GM18507 (cell line): ENCODE data around the gene CAPN1.
A peak's percentile ranks its signal among the peaks of the same experiment; 100 is the strongest.
"Not testable (repeated sequence)": the region's sequence is repeated elsewhere in the genome, so short reads cannot be mapped to it uniquely, and the experiment has no call there.

Experiments
- DNase-seq: peaks from one replicate; pipeline ENCODE4 v3.0.0; 2011; ENCODE audit warnings: low read depth; ENCODE audit not compliant: insufficient read length; ENCODE audit errors: extremely low spot score
- FAIRE-seq: peaks from 2 replicates; lab custom pipeline; 2011; peaks lifted over from hg19 to GRCh38; lab: Jason Lieb, UNC

The CAPN1 gene

GRCh38 chr11:65181569-65182257 lies at the start of gene CAPN1:
CAPN1 (plus strand) TSS chr11:65181928; CDS start chr11:65182702, 774 bp downstream.
- DNase-seq (peak; percentile 72), FAIRE-seq (peak; percentile 79)

DNA sequence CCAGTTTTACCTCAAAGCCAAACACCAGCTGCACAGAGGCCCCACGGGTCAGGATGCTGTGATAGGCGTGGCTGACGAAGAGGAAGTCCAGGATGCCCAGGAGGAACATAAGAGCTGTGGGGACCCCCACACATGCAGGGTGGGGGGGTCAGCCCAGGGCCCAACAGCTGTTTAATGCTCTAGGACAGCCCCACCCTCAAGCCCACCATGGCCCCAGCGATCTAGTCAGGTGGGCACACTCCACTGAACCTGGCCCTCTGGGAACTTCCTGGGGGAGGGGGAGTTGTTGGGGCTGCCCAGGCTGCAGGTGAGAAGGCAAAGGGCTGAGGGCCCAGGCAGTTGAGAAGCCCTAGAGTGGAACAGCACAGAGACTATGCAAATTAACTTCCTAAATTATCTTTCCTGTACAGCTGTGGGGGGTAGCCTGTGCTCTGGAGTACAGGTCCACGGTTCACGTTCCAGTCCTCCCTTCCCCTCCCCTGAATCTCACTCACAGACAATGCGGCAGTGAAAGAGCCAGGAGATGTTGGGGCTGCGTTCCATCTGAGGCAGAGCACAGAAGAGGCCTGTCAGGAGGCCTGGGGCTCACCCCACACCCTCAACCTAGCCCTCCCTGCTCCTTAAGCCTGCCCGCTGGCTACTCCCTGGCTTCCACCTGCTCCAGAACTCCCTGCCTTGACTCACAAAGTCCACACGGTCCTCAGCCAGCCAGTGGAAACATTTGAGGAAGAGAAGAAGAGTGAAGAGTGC lies 49.3 kb upstream of the CAPN1 start:
- DNase-seq, result no peak
- FAIRE-seq, result peak; percentile 94

DNA sequence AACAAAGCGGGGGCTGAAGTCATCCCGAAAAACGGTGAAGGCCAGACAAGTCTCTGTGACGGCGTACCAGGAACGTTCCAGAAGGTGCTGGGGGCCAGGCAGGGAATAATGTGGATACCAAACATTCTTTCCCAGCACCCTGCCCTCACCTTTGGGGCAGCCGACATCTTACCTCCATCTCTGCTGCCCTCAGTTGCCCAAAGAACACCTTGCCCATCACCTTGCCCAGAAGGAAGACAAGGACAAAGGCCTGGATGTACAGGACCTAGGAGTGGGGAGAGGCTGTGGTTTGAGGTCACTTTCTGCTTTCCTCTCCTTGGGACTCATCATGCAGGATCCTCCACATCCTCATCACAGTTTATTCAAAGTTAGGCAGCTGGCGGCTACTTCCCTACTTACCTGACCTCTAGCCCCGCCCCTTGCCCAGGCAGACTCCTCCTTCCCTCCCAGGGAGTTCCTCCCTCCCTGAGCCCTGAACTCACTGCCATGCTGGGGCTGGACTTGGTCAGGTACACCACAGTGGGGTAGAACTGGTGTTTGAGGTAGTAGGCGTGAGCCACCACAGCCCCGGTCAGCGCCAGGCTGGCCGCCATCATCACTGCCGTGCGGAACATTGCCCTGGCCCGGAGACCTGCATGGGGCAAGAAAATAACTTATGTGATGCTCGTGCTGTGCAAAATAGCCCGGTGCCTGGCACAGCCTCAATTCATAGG lies 48.6 kb upstream of the CAPN1 start:
- no peak for DNase-seq
- FAIRE-seq, result peak; percentile 85

- DNase-seq (no peak), FAIRE-seq (no peak)
Measured at GRCh38 chr11:65133724-65134123, 48.0 kb upstream of the CAPN1 start.

- no peak for FAIRE-seq
- DNase-seq, result peak; percentile 81
Measured at GRCh38 chr11:65134240-65134951, 47.3 kb upstream of the CAPN1 start, which contains the start of gene SYVN1. SYVN1 (minus strand) TSS chr11:65134519; CDS start chr11:65133601, 918 bp downstream.

DNA sequence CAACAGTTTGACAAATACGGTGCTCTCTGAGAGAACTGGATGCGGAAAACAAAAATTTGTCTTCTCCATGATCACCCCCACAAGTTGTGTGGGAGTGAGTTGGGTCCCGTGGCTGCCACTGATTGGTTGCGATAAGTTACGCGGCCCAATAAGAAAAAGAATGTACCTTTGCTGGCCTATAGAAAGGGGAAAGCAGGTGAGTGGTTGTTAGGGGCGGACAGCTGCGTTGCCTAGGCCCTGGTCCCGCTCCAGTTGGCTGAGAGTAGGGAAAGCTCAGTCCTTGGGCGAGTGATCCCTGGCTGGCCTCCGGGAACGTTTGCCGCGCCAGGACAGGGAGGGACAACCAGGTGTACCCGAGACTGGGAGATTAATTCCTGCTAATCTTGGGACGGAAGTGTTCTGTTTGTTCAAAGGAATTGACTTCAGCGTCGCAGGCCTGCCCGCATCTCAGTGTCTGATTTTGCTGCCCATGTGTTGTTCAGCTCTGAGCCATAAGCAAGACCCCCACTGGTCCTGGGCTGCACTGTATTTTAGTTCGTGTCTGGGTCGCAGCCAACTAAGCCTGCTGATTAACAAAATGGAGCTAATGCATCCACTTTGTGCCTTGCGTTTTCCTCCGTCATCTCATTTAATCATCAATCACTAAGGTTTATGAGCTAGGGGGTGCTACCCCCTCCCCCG lies 46.6 kb upstream of the CAPN1 start:
- DNase-seq, result peak; percentile 89
- FAIRE-seq, result peak; percentile 95

DNA sequence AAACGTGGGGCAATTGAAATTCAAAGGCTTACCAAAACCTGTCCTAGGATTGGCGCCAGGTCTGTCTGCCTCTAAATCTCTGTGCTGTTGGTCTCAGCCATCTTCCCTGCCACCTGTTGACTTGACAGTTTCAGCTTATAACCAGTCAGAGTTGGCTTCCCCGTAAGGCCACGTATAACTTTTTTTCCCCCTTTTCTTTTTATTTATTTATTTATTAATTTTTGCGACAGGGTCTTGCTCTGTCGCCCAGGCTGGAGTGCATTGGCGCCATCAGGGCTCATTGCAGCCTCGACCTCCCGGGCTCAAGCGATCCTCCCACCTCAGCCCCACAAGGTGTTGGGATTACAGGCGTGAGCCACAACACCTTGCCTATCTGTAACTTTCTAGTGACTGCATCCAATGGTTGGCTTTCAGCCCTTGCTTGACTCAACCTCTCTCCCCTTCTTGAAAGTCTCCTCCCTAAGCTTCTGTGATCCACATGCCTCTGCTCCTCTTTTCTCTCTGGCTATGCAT lies 46.0 kb upstream of the CAPN1 start:
- FAIRE-seq, result no peak
- no peak for DNase-seq

DNA sequence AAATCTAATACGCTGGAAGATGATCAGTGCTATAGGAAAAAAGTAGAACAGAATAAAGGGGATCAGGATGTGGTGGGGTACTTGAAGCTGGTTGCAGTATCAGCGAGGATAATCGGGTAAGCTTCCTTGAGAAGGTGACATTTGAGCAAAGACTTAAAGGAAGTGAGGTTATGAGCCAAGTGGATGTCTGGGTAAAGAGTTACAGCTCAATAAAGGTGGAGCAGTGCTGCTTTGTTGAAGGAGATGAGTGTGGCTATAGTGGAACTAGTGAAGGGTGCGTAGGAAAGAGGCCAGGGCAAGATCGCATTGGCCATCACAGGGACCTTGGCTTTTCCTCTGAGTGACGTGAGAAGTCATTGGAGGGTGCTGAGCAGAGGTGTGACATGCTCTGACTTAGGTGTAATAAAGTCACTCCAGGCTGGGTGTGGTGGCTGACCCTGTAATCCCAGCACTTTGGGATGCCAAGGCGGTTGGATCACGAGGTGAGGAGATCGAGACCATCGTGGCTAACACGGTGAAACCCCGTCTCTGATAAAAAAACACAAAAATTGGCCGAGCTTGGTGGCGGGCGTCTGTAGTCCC lies 45.1 kb upstream of the CAPN1 start:
- DNase-seq (no peak), FAIRE-seq (no peak)

DNA sequence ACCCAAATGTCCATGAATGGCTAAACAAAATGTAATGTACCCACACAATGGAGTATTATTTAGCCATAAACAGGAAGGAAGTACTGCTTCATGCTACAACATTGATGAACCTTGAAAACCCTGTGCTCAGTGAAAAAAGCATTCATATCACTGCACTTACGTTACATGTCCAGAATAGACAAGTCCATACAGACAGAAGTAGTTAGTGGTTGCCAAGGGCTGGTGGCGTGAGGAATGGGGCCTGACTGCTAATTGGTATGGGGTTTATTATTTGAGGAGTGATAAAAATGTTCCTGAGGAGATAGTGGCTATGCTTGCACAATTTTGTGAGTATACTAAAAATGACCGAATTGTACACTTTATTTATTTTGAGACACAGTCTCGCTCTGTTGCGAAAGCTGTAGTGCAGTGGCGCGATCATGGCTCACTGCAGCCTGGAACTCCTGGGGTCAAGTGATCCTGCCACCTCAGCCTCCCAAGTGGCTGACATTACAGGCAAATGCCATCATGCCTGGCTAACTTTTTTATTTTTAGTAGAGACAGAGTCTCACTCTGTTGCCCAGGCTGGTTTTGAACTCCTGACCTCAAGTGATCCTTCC lies 39.7 kb upstream of the CAPN1 start:
- DNase-seq (no peak), FAIRE-seq (no peak)

DNA sequence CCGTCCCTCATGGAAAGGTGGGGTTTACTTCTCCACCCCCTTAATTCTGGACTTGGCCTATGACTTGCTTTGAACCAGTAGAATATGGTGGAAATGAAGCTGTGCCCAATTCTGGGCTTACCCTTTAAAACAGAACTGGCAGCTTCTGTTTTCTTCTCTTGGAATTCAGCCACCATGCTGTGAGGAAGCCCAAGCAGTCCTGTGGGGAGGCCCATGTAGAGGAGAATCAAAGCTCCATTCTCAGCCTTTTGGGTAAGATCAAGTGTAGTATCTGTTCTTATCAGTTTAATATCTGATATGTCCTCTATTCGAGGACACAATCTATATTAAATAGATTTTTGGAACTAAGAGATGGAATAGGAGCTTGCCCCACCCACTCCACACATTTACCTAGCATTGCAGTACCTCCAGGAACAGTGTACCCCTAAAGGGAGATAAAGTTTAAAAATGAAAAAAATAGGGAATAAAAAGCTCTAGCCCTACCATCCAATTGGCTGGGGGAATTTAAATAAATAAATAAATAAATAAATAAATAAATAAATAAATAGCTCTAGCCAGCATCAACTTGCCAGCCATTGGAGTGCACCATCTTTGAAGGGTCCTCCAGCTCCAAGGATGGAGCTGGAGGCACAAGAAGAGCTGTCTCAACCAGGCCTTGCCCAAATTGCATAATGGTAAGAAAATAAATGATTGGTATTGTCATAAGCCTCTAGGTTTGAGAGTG lies 34.2 kb upstream of the CAPN1 start:
- FAIRE-seq (no peak), DNase-seq (no peak)

GRCh38 chr11:65148657-65149056 lies 33.1 kb upstream of the CAPN1 start:
- FAIRE-seq (no peak), DNase-seq (no peak)

DNA sequence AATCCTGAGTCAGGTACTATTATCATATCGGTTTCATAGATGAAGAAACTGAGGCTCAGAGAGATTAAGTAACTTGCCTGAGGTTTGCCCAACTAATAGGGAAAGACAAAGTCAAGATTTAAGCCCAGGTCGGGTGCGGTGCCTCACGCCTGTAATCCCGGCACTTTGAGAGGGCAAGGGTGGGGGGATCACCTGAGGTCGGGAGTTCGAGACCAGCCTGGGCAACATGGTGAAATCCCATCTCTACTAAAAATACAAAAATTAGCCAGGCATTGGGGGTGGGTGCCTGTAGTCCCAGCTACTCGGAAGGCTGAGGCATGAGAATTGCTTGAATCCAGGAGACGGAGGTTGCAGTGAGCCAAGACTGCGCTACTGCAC lies 31.6 kb upstream of the CAPN1 start:
- FAIRE-seq, DNase-seq: not testable (repeated sequence)

DNA sequence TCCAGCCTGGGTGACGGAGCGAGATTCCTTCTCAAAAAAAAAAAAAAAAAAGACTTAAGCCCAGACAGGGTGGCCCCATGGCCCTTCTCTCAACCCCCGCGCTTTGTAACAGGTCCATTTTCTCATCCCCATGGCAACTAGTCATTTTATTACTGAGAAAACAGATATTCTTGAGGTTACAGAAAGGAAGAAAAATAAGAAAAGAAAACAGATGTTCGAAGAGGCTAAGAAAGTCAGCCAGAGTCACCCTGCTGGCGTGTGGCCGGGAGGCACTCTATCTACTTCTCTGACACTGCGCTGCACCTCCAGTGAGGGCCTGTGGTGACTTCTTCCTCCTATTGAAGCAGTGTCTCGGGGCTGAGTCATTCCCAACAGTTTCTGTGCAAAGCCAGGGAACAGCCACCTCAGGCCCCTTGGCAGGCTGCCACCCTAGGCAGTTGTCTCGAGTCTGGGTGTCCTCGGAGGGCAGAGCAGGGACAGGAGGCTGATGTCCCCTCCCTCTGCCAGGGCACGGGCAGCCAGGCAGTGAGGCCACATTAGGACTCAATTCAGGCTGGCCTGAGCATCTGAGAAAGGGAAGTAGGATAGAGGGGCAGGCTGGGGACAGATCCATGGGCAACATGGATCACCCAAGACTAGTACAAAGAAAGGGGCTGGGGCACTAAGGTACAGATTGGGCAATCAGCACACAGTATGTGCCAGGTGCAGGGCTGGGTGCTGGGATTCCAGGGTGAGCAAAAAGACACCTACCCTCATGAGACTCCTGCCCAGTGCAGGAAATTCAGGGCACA lies 31.0 kb upstream of the CAPN1 start:
- DNase-seq, result no peak
- no peak for FAIRE-seq

DNA sequence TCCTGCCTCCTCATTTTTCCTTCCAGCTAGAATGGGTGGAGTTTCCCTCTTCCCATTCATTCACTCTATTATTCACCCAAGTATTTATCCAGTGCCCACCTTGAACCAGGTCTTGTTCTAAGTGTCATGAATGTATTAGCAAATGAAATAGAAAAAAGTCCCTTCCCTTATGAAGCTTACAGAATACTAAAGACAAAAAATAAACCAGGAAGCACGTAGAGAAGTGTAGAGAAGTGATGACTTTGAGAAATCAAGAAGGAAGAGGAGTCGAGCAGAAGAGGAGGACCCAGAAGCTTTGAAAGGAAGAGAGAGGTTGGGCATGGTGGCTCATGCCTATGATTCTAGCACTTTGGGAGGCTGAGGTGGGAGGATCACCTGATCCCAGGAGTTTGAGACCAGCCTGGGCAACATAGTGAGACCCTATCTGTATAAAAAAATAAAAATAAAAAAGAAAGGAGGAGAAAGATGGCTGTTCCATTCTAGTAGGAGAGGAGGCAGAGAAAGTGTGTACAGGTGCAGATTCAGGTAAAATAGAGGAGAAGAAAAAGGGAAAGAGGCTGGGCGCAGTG lies 30.3 kb upstream of the CAPN1 start:
- DNase-seq (no peak), FAIRE-seq (no peak)

DNA sequence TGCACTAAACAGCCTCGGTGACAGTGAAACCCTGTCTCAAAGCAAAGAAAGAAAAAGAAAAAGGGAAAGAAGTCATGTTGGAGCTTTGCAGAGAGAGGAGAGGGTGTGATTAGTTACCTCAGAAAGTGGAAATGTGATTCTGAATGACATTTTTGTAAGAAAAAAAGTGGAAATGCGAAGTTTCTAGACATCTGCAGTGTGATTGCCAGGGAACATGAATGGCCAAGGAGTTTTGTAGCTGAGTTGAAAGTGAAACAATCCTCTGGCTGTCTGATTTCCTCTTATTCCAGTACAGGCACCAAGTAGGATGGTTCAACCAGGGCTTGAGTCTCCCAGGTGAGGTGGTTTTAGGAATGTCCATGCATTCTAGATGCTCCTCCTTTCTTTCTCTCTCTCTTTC lies 29.6 kb upstream of the CAPN1 start:
- no peak for DNase-seq
- FAIRE-seq, result no peak

GRCh38 chr11:65156256-65156655 lies 25.5 kb upstream of the CAPN1 start:
- FAIRE-seq (no peak), DNase-seq (no peak)

DNA sequence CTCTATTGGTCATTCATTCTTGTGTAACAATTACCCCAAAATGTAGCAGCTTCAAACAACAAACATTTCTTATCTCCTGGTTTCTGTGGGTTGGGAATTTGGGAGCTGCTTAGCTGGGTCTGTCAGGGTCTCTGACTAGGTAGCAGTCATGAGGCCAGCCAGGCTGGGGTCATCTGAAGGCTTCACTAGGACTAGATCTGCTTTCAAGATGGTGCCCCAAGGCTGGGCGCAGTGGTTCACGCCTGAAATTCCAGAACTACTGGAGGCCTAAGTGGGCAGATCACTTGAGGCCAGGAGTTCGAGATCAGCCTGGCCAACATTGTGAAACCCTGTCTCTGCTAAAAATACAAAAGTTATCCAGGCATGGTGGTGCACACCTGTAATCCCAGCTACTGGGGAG lies 24.8 kb upstream of the CAPN1 start:
- FAIRE-seq, result no peak

More for the DNA sequence above, 24.8 kb upstream of the CAPN1 start:
- DNase-seq, result no peak
